Stomach (tissue), 9 donors: ENCODE data around the gene VGLL1. TPM values are rescaled to one million over a fixed set of nuclear protein-coding genes. Genes with fewer than 3 reads are reported as not detected.

Experiments used
- DNase-seq, 2 donors: peaks; one replicate each; pipeline versions ENCODE4 v3.0.0 to v3.0.0-alpha.2; 2013 to 2019
- H3K27ac ChIP-seq, 5 donors: fragments of 200-600 bp in 4 of 5; sonication (generic) in 4 of 5; one replicate each; pipeline ENCODE4 v1.5.1; 2013 to 2019; ENCODE audit warnings: mild to moderate bottlenecking in 1 of 5, moderate library complexity in 1 of 5
- H3K27me3 ChIP-seq, 3 donors: fragments of 200-600 bp; sonication (generic); one replicate each; pipeline ENCODE4 v1.5.1; 2017 to 2019; ENCODE audit warnings: mixed run types in 1 of 3
- H3K36me3 ChIP-seq, 4 donors: fragments of 200-600 bp; sonication (generic); 1 replicate in 3 of 4; 2 replicates in 1 of 4; pipeline ENCODE4 v1.5.1; 2016 to 2019
- H3K4me1 ChIP-seq, 4 donors: fragments of 200-600 bp; sonication (generic); one replicate each; pipeline ENCODE4 v1.5.1; 2016 to 2019
- H3K4me3 ChIP-seq, 4 donors: fragments of 200-600 bp; sonication (generic) in 3 of 4; one replicate each; pipeline ENCODE4 v1.5.1; 2016 to 2019; ENCODE audit warnings: mild to moderate bottlenecking in 1 of 4
- H3K9me3 ChIP-seq, 4 donors: fragments of 200-600 bp; sonication (generic); one replicate each; pipeline ENCODE4 v1.5.1; 2016 to 2019
- CTCF ChIP-seq, 7 experiments: fragments of 450-650 bp in 4 of 7; fragments of 200-600 bp in 3 of 7; sonication (generic) in 3 of 7; IDR thresholded peaks; one replicate each; pipeline ENCODE4 v1.5.1; 2016 to 2019; ENCODE audit warnings: antibody characterized with exemption in 7 of 7, control low read depth in 2 of 7, mild to moderate bottlenecking in 1 of 7
- EP300 ChIP-seq: sonication (generic); formaldehyde crosslinking; IDR thresholded peaks from one replicate; pipeline ENCODE4 v1.6.1; 2017; ENCODE audit warnings: antibody characterized with exemption
- POLR2A ChIP-seq, 4 donors: fragments of 450-650 bp; IDR thresholded peaks; one replicate each; pipeline ENCODE4 v1.6.1; 2016; ENCODE audit warnings: antibody characterized with exemption in 4 of 4, control low read depth in 2 of 4, mild to moderate bottlenecking in 1 of 4, moderate library complexity in 1 of 4
- POLR2AphosphoS5 ChIP-seq, 3 donors: sonication (generic); formaldehyde crosslinking; IDR thresholded peaks; one replicate each; pipeline ENCODE4 v1.6.1; 2016; ENCODE audit warnings: antibody characterized with exemption in 3 of 3
- WGBS, 5 donors: extraction: QIAGEN DNeasy Blood & Tissue Kit in 3 of 5; methylation state at CpG; one replicate each; pipeline versions ENCODE4 v1.1.5 to v1.1.7; 2013 to 2018; 5-methylcytosine and 5-hydroxymethylcytosine counted together
- intact Hi-C: fragments of 100-400 bp; cut with DNase I; formaldehyde crosslinking; loops from one replicate; pipeline ENCODE4 v1.15.1; 2023; ENCODE audit warnings: low total_unique reads
- polyA plus RNA-seq, 3 donors: library from polyadenylated mRNA; stranded (reverse); fragments of 200-250 nt; gene quantifications; one replicate each; pipeline ENCODE4 v1.2.3, GENCODE V29; 2013
- total RNA-seq, 5 donors: library from RNA; depleted of rRNA; stranded (reverse); fragments of >200 nt; gene quantifications; one replicate each; pipeline versions ENCODE4 v1.1.0 to v1.2.3, GENCODE V29; 2014 to 2016
- donor health status: healthy with polysubstance abuse.
- donor health status: Bipolar disorder and iron deficiency.
- donor health status: healthy.

The VGLL1 gene
- total and polyA plus RNA-seq, 8 donors: 0.43 to 7.7 (median 1.2) TPM; not detected in 5

GRCh38 chrX:136586386-136586785, 54.4 kb downstream of the VGLL1 start:
- no peaks in the 10 kb centered on the region for H3K36me3 ChIP-seq
- no peaks in the 10 kb centered on the region for H3K9me3 ChIP-seq
- H3K27ac ChIP-seq: peak overlapping the region in 1 of 5 donors; percentile 53
- WGBS, 5 donors: 17 to 41% (median 33%) methylated on average over 3 of the region's 3 CpGs
- intact Hi-C loops: no loop called here
- no peaks in the 10 kb centered on the region for H3K27me3 ChIP-seq
- peak in 1 of 2 donors; percentile 54 for DNase-seq
- no peaks in the 10 kb centered on the region for H3K4me1 ChIP-seq
- no peak overlapping the region for H3K4me3 ChIP-seq
- no peak for TF ChIP-seq POLR2A (IDR thresholded peaks at IDR 0.05)
- no peak for TF ChIP-seq POLR2AphosphoS5 (IDR thresholded peaks at IDR 0.05)
- no peak for TF ChIP-seq CTCF (IDR thresholded peaks at IDR 0.05)
- TF ChIP-seq EP300: no peak

- no peak for DNase-seq
- TF ChIP-seq POLR2A (IDR thresholded peaks at IDR 0.05) (no peak), CTCF (IDR thresholded peaks at IDR 0.05) (no peak), EP300 (no peak), POLR2AphosphoS5 (IDR thresholded peaks at IDR 0.05) (no peak)
- no peak overlapping the region for H3K27ac ChIP-seq
- H3K36me3 ChIP-seq: no peaks in the 10 kb centered on the region
- no peaks in the 10 kb centered on the region for H3K9me3 ChIP-seq
- intact Hi-C loops: no loop called here
- no peaks in the 10 kb centered on the region for H3K27me3 ChIP-seq
- WGBS, 5 donors: 51 to 76% (median 73%) methylated on average over 3 of the region's 3 CpGs
- H3K4me3 ChIP-seq: no peak overlapping the region
- H3K4me1 ChIP-seq: no peaks in the 10 kb centered on the region
Measured at GRCh38 chrX:136587532-136587931, 55.5 kb downstream of the VGLL1 start.

GRCh38 chrX:136588036-136588435, 56.0 kb downstream of the VGLL1 start:
- Histone ChIP-seq H3K9me3 (no peaks in the 10 kb centered on the region), H3K27me3 (no peaks in the 10 kb centered on the region), H3K4me1 (no peaks in the 10 kb centered on the region), H3K4me3 (no peak overlapping the region), H3K27ac (no peak overlapping the region), H3K36me3 (no peaks in the 10 kb centered on the region)
- WGBS, 5 donors: 20 to 50% (median 34%) methylated on average over 1 of the region's 1 CpG
- intact Hi-C loops: no loop called here
- no peak for DNase-seq
- TF ChIP-seq CTCF (IDR thresholded peaks at IDR 0.05): no peak
- no peak for TF ChIP-seq POLR2A (IDR thresholded peaks at IDR 0.05)
- no peak for TF ChIP-seq EP300
- no peak for TF ChIP-seq POLR2AphosphoS5 (IDR thresholded peaks at IDR 0.05)

- TF ChIP-seq EP300: no peak
- TF ChIP-seq CTCF (IDR thresholded peaks at IDR 0.05): no peak
- TF ChIP-seq POLR2AphosphoS5 (IDR thresholded peaks at IDR 0.05): no peak
- TF ChIP-seq POLR2A (IDR thresholded peaks at IDR 0.05): no peak
- Histone ChIP-seq H3K4me1 (no peaks in the 10 kb centered on the region), H3K27ac (no peak overlapping the region), H3K4me3 (no peak overlapping the region), H3K27me3 (no peaks in the 10 kb centered on the region), H3K9me3 (no peaks in the 10 kb centered on the region), H3K36me3 (no peaks in the 10 kb centered on the region)
- intact Hi-C loops: no loop called here
- DNase-seq: no peak
- WGBS, 5 donors: 84 to 94% (median 86%) methylated on average over 3 of the region's 3 CpGs
Measured at GRCh38 chrX:136589966-136590365, 58.0 kb downstream of the VGLL1 start.
